H1 (cell line): ENCODE data around the gene SH3RF3. TPM values are rescaled to one million over a fixed set of nuclear protein-coding genes. Genes with fewer than 3 reads are reported as not detected.

Source experiments
- CTCF ChIA-PET: fragments of 300-600 bp; sonication (Branson Sonifier 250); formaldehyde crosslinking; loops from one replicate; lab custom pipeline; 2021; ENCODE audit not compliant: partially characterized antibody; lab: Charles Lee
- POLR2A ChIA-PET: fragments of 300-600 bp; sonication (Branson Sonifier 250); formaldehyde crosslinking; loops from one replicate; lab custom pipeline; 2021; ENCODE audit warnings: inconsistent platforms; ENCODE audit not compliant: partially characterized antibody; lab: Charles Lee
- DNase-seq, 2 experiments: peaks; one replicate each; pipeline versions ENCODE4 v3.0.0 to v3.0.0-alpha.2; 2010 to 2022; ENCODE audit warnings: low spot score in 2 of 2, low read depth in 1 of 2, mixed read lengths in 1 of 2
- FAIRE-seq: peaks from 2 replicates; lab custom pipeline; 2011; peaks lifted over from hg19 to GRCh38; lab: Jason Lieb, UNC
- H2AFZ ChIP-seq: 2 replicates; pipeline ENCODE4 v1.8.1; 2012; ENCODE audit warnings: low read length, inconsistent platforms
- H2AK5ac ChIP-seq: 2 replicates; pipeline ENCODE4 v1.6.1; 2013; ENCODE audit warnings: low read depth, low read length
- H2BK120ac ChIP-seq: replicated peaks from 2 replicates; pipeline ENCODE3; 2013; ENCODE audit warnings: low read depth, low read length, inconsistent platforms
- H2BK12ac ChIP-seq: 2 replicates; pipeline ENCODE4 v1.6.1; 2013; ENCODE audit warnings: low read depth, low read length
- H2BK15ac ChIP-seq: 2 replicates; pipeline ENCODE4 v1.6.1; 2013; ENCODE audit warnings: low read length
- H2BK20ac ChIP-seq: 2 replicates; pipeline ENCODE4 v1.6.1; 2013; ENCODE audit warnings: low read length
- H2BK5ac ChIP-seq: 2 replicates; pipeline ENCODE4 v1.6.1; 2013; ENCODE audit warnings: low read depth, low read length
- H3K14ac ChIP-seq: 2 replicates; pipeline ENCODE4 v1.6.1; 2013; ENCODE audit warnings: inconsistent platforms; ENCODE audit not compliant: insufficient read length
- H3K18ac ChIP-seq: 2 replicates; pipeline ENCODE4 v1.6.1; 2013; ENCODE audit warnings: low read length; ENCODE audit errors: extremely low read depth
- H3K23ac ChIP-seq: 2 replicates; pipeline ENCODE4 v1.6.1; 2013; ENCODE audit warnings: inconsistent platforms; ENCODE audit not compliant: insufficient read length
- H3K23me2 ChIP-seq: 2 replicates; pipeline ENCODE4 v1.6.1; 2013; ENCODE audit warnings: low read depth, low read length
- H3K27ac ChIP-seq: 2 replicates; pipeline ENCODE4 v1.6.1; 2011; ENCODE audit warnings: low read depth, low read length, inconsistent platforms
- H3K27me3 ChIP-seq, 4 experiments: replicated peaks in 1 of 4; 1 replicate in 1 of 4; 2 replicates in 3 of 4; pipeline versions ENCODE4 v1.6.1 to v1.8.1; 2011 to 2013; ENCODE audit warnings: low read length in 3 of 4, mild to moderate bottlenecking in 3 of 4, inconsistent platforms in 2 of 4, mixed read lengths in 2 of 4, moderate library complexity in 1 of 4; ENCODE audit not compliant: control insufficient read depth in 3 of 4, insufficient read depth in 3 of 4; ENCODE audit errors: extremely low read depth in 1 of 4
- H3K36me3 ChIP-seq, 4 experiments: 2 replicates each; pipeline versions ENCODE4 v1.6.1 to v1.8.1; 2011 to 2013; ENCODE audit warnings: mild to moderate bottlenecking in 4 of 4, low read length in 3 of 4, moderate library complexity in 2 of 4, control low read depth in 1 of 4, inconsistent platforms in 1 of 4; ENCODE audit not compliant: insufficient read depth in 4 of 4, control insufficient read depth in 2 of 4
- H3K4ac ChIP-seq: replicated peaks from 2 replicates; pipeline ENCODE3; 2013; ENCODE audit warnings: low read length, low read depth, mixed read lengths, inconsistent platforms; ENCODE audit not compliant: insufficient read length
- H3K4me1 ChIP-seq, 4 experiments: replicated peaks in 1 of 4; 1 replicate in 1 of 4; 2 replicates in 3 of 4; pipeline versions ENCODE4 v1.6.1 to v1.8.1; 2011 to 2013; ENCODE audit warnings: low read length in 3 of 4, inconsistent platforms in 2 of 4, mixed read lengths in 1 of 4; ENCODE audit not compliant: insufficient read depth in 4 of 4, control insufficient read depth in 3 of 4
- H3K4me2 ChIP-seq, 2 experiments: 2 replicates each; pipeline versions ENCODE4 v1.6.1 to v1.8.1; 2011 to 2013; ENCODE audit warnings: low read depth in 2 of 2, low read length in 2 of 2, control low read depth in 1 of 2, inconsistent platforms in 1 of 2, mild to moderate bottlenecking in 1 of 2; ENCODE audit not compliant: insufficient read depth in 1 of 2
- H3K4me3 ChIP-seq, 4 experiments: fragments of 200-600, 300-600 bp in 1 of 4; sonication (generic), shearing (Covaris generic), sonication (Bioruptor Twin) in 1 of 4; 2 replicates each; pipeline versions ENCODE4 v1.5.1 to v1.8.1; 2011 to 2016; ENCODE audit warnings: low read length in 4 of 4, low read depth in 3 of 4, control low read depth in 2 of 4, inconsistent platforms in 2 of 4, mild to moderate bottlenecking in 2 of 4, mixed read lengths in 1 of 4, moderate library complexity in 1 of 4; ENCODE audit not compliant: insufficient read depth in 2 of 4; ENCODE audit errors: extremely low read depth in 1 of 4
- H3K56ac ChIP-seq: replicated peaks from 2 replicates; pipeline ENCODE3; 2013; ENCODE audit warnings: low read depth, mild to moderate bottlenecking, mixed read lengths, low read length, inconsistent platforms; ENCODE audit not compliant: insufficient read length
- H3K79me1 ChIP-seq: 2 replicates; pipeline ENCODE4 v1.6.1; 2013; ENCODE audit warnings: low read depth, low read length, control low read depth
- H3K79me2 ChIP-seq, 2 experiments: 2 replicates each; pipeline versions ENCODE4 v1.6.1 to v1.8.1; 2012 to 2013; ENCODE audit warnings: low read length in 2 of 2, mild to moderate bottlenecking in 2 of 2, inconsistent platforms in 1 of 2; ENCODE audit not compliant: insufficient read depth in 2 of 2, control insufficient read depth in 1 of 2
- H3K9ac ChIP-seq, 4 experiments: replicated peaks in 1 of 4; 1 replicate in 1 of 4; 2 replicates in 3 of 4; pipeline versions ENCODE4 v1.6.1 to v1.8.1; 2011 to 2013; ENCODE audit warnings: low read depth in 3 of 4, low read length in 3 of 4, control low read depth in 2 of 4, mild to moderate bottlenecking in 2 of 4, moderate library complexity in 2 of 4, inconsistent platforms in 1 of 4; ENCODE audit errors: extremely low read depth in 1 of 4
- H3K9me3 ChIP-seq, 2 experiments: 2 replicates each; pipeline versions ENCODE4 v1.6.1 to v1.8.1; 2012 to 2013; ENCODE audit warnings: mild to moderate bottlenecking in 2 of 2, moderate library complexity in 2 of 2, control low read depth in 1 of 2, inconsistent platforms in 1 of 2, low read depth in 1 of 2, low read length in 1 of 2, mixed read lengths in 1 of 2; ENCODE audit not compliant: insufficient read depth in 2 of 2
- H4K20me1 ChIP-seq, 2 experiments: replicated peaks in 1 of 2; 2 replicates each; pipeline versions ENCODE3 to v1.8.1; 2011 to 2013; ENCODE audit warnings: inconsistent platforms in 2 of 2, low read length in 2 of 2, mild to moderate bottlenecking in 1 of 2; ENCODE audit not compliant: insufficient read depth in 2 of 2, control insufficient read depth in 1 of 2
- H4K5ac ChIP-seq: 2 replicates; pipeline ENCODE4 v1.6.1; 2013; ENCODE audit warnings: low read length, low read depth, mixed read lengths, inconsistent platforms; ENCODE audit not compliant: insufficient read length
- H4K8ac ChIP-seq: 2 replicates; pipeline ENCODE4 v1.8.0; 2013; ENCODE audit warnings: mild to moderate bottlenecking, moderate library complexity, low read length, inconsistent platforms; ENCODE audit not compliant: insufficient read depth; ENCODE audit errors: extremely low read depth
- H4K91ac ChIP-seq: replicated peaks from 2 replicates; pipeline ENCODE3; 2013; ENCODE audit warnings: low read length, mixed read lengths, inconsistent platforms; ENCODE audit not compliant: insufficient read length
- CREB1 ChIP-seq: IDR thresholded peaks from 2 replicates; pipeline ENCODE4 v1.6.1; 2012; ENCODE audit warnings: inconsistent platforms
- JUN ChIP-seq: IDR thresholded peaks from 2 replicates; pipeline ENCODE4 v1.6.1; 2011; ENCODE audit warnings: low read depth, mild to moderate bottlenecking, improper control_type of control experiment, low read length
- KDM1A ChIP-seq: fragments of 200-600, 300-600 bp; sonication (generic); IDR thresholded peaks from 2 replicates; pipeline ENCODE4 v1.7.1; 2016; ENCODE audit warnings: mild to moderate bottlenecking, low read length, borderline replicate concordance
- KDM5A ChIP-seq: fragments of 200-600 bp; IDR thresholded peaks from 2 replicates; pipeline ENCODE4 v1.7.1; 2012; ENCODE audit warnings: mild to moderate bottlenecking, low read length, inconsistent platforms, mixed read lengths
- PHF8 ChIP-seq: fragments of 200-600 bp; sonication (generic); conservative IDR thresholded peaks from 2 replicates; pipeline ENCODE4 v1.7.1; 2012; ENCODE audit warnings: low read depth, mild to moderate bottlenecking, inconsistent platforms, low read length, moderate library complexity
- POLR2A ChIP-seq, 2 experiments: IDR thresholded peaks; 1 replicate in 1 of 2; 2 replicates in 1 of 2; pipeline ENCODE4 v1.6.1; 2011; ENCODE audit warnings: low read depth in 2 of 2, low read length in 2 of 2, mild to moderate bottlenecking in 2 of 2; ENCODE audit errors: control extremely low read depth in 1 of 2
- POU5F1 ChIP-seq: IDR thresholded peaks from 2 replicates; pipeline ENCODE4 v1.6.1; 2011; ENCODE audit warnings: low read depth, mild to moderate bottlenecking, low read length, moderate library complexity
- RXRA ChIP-seq: IDR thresholded peaks from 2 replicates; pipeline ENCODE4 v1.6.1; 2011; ENCODE audit warnings: low read depth, mild to moderate bottlenecking, low read length, moderate library complexity; ENCODE audit not compliant: insufficient read depth
- SAP30 ChIP-seq: fragments of 300-600 bp; sonication (generic); IDR thresholded peaks from 2 replicates; pipeline ENCODE4 v1.7.1; 2012; ENCODE audit warnings: low read length, moderate library complexity, mild to moderate bottlenecking, inconsistent platforms; ENCODE audit not compliant: insufficient read depth, insufficient replicate concordance
- WGBS, 2 experiments: shearing (Covaris generic) in 1 of 2; methylation state at CpG; one replicate each; pipeline versions ENCODE4 v1.1.6 to v1.1.7; 2013 to 2015; ENCODE audit warnings: low lambda C conversion rate in 2 of 2, mixed read lengths in 2 of 2, inconsistent platforms in 1 of 2, low coverage in 1 of 2, missing lambda C conversion rate in 1 of 2; ENCODE audit not compliant: insufficient replicate concordance in 2 of 2, insufficient coverage in 1 of 2, insufficient read length in 1 of 2; ENCODE audit errors: extremely low coverage in 1 of 2, missing lambda C conversion rate in 1 of 2; 5-methylcytosine and 5-hydroxymethylcytosine counted together
- long read RNA-seq, 2 experiments: library from RNA in 1 of 2; library from capped mRNA in 1 of 2; stranded (forward); transcript quantifications; one replicate each; pipeline ENCODE4 v2.0.0, GENCODE V29; 2021; ENCODE audit warnings: inconsistent platforms in 1 of 2
- polyA minus RNA-seq, 3 experiments: library from RNA; depleted of rRNA, polyadenylated mRNA; stranded (reverse); fragments of >200 nt; gene quantifications; 1 replicate in 2 of 3; 2 replicates in 1 of 3; pipeline ENCODE4 v1.2.3, GENCODE V29; 2011
- polyA plus RNA-seq, 7 experiments: library from polyadenylated mRNA; depleted of rRNA in 3 of 7; stranded (reverse) in 5 of 7; unstranded in 2 of 7; fragments of >200 nt in 5 of 7; fragments of 200-250 nt in 2 of 7; gene quantifications; 1 replicate in 5 of 7; 2 replicates in 1 of 7; 4 replicates in 1 of 7; pipeline versions ENCODE4 v1.2.1 to v1.2.3, GENCODE V29; 2011 to 2013; ENCODE audit warnings: missing spikeins in 2 of 7, mixed read lengths in 2 of 7
- total RNA-seq: library from RNA; stranded (reverse); fragmentation: NEBNext Ultra II Directional; extraction: Animal tissue kit (Norgen Biotek cat#: 25700); gene quantifications from 2 replicates; pipeline ENCODE4 v1.2.1, GENCODE V29; 2021
- TF ChIP-seq, protein P1 (sequence below): IDR thresholded peaks from 2 replicates; pipeline ENCODE4 v1.6.1; 2012; ENCODE audit warnings: inconsistent platforms

SH3RF3 gene
- total RNA-seq (0.42 and 0.65 TPM in 2 replicates), polyA plus RNA-seq (2011; rRNA removed) (0.11 and 0.27 TPM in 2 replicates), polyA minus RNA-seq (2011; rRNA and poly(A)+ RNA removed) (0.24 and 0.32 TPM in 2 replicates)
- polyA plus RNA-seq (2011; cell fraction: cytosol; rRNA removed) = 0.19 TPM
- polyA plus RNA-seq (2011; cell fraction: nucleus; rRNA removed) = 0.30 TPM
- 0.20 to 0.33 TPM (median 0.31 TPM) in 4 replicates for polyA plus RNA-seq (2012, experiment 1 of 2)
- 0.25 TPM for polyA plus RNA-seq (2012, experiment 2 of 2)
- polyA plus RNA-seq (2013, experiment 1 of 2) = 0.26 TPM
- polyA plus RNA-seq (2013, experiment 2 of 2) = 0.28 TPM
- polyA minus RNA-seq (2011; cell fraction: cytosol; rRNA and poly(A)+ RNA removed) = 0.15 TPM
- polyA minus RNA-seq (2011; cell fraction: nucleus; rRNA and poly(A)+ RNA removed) = 0.70 TPM
- long read RNA-seq, experiment 1 = 0 reads
- long read RNA-seq, experiment 2 = 0 reads

DNA sequence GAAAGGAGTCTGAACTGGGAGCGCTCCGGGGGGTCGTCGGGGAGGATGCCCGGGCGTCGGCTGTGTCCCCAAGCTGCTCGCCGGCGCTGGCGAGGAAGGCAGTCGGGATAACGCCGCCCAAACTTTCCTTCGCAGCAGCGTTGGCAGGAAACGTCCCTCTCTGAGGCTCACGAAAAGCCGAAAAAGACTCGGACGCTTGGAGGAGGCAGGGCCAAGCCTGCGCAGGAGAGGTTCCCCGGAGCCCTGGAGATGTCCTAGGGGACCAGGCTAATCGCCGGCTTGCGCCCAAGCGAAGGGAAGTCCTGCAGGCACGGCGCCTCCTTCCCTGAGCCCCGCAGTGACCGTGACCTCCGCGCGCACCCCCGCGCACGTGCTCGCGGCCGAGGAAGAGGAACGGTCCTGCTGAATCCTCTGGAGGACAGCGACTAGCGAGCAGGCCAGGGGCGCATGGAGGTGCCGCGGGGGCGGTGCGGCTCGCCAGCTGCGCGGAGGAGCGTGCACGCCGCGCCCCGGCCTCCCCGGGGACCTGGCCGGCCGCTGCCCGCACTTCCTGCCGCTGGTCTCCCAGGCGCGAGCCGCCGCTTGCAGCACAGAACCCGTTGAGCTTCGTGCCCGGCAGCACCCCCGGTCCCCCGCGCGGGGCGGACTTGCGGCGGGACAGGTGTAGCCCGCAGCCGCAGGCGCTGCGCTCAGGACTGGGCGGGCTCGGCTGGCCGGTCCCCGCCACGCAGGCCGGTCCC lies at the start of gene SH3RF3:
Gene SH3RF3, plus strand, starts transcription at position 590 of the 740 bp plus-strand sequence.
- ChIA-PET CTCF (interaction anchor here (0.6 to 5.9 kb wide), 8 partner anchors 9 to 479 kb away, joined by 3 to 45 read pairs (median 4); no protein-coding TSS in a partner anchor), POLR2A (no interaction called here)
- FAIRE-seq = no peak
- H2BK12ac ChIP-seq = peak within 1 kb of the TSS; percentile 68; the same call in 1 of the 2 replicates
- no peak within 1 kb of the TSS for H2AK5ac ChIP-seq
- H3K27ac ChIP-seq = no peak within 1 kb of the TSS
- H3K4me3 ChIP-seq = peak within 1 kb of the TSS; percentile 20 to 64 (median 50)
- H3K36me3 ChIP-seq = peaks cover 0 to 14% (median 0%) of the 10 kb centered on the region in 4 experiments; a peak in 1 of 8 replicates
- no peak within 1 kb of the TSS for H2BK20ac ChIP-seq
- peak within 1 kb of the TSS; percentile 86 to 100 for H3K4me2 ChIP-seq
- no peak within 1 kb of the TSS for H4K5ac ChIP-seq
- H3K4me1 ChIP-seq = peaks cover 0 to 22% (median 5%) of the 10 kb centered on the region in 4 experiments; a peak in 6 of 7 replicates
- H4K8ac ChIP-seq = peak within 1 kb of the TSS; percentile 83
- no peak within 1 kb of the TSS for H3K23ac ChIP-seq
- H2BK5ac ChIP-seq = no peak within 1 kb of the TSS; the same call in 1 of the 2 replicates
- no peak within 1 kb of the TSS for H2BK15ac ChIP-seq
- no peaks in the 10 kb centered on the region for H3K79me2 ChIP-seq
- no peak within 1 kb of the TSS for H2BK120ac ChIP-seq
- peak within 1 kb of the TSS; percentile 32 for H3K18ac ChIP-seq
- H3K14ac ChIP-seq = no peak within 1 kb of the TSS
- peaks cover 20 to 50% (median 34%) of the 10 kb centered on the region in 4 experiments for H3K27me3 ChIP-seq
- peak within 1 kb of the TSS; percentile 63 for H2AFZ ChIP-seq
- no peak within 1 kb of the TSS for H4K91ac ChIP-seq
- DNase-seq = peak in 1 of 2 experiments; percentile 77
- H4K20me1 ChIP-seq = peaks cover 3 to 5% of the 10 kb centered on the region in 2 experiments
- peaks cover 15% of the 10 kb centered on the region; the same call in 1 of the 2 replicates for H3K23me2 ChIP-seq
- H3K79me1 ChIP-seq = no peaks in the 10 kb centered on the region
- no peaks in the 10 kb centered on the region for H3K9me3 ChIP-seq
- no peak within 1 kb of the TSS for H3K9ac ChIP-seq
- no peak within 1 kb of the TSS for H3K56ac ChIP-seq
- H3K4ac ChIP-seq = no peak within 1 kb of the TSS
- WGBS, 2 experiments = 2% methylated on average over 25 of the region's 85 CpGs; no CpG with 5 or more reads in 1 of the 2 experiments
- TF ChIP-seq JUN = no peak
- TF ChIP-seq KDM5A = no peak
- TF ChIP-seq SAP30 = no peak
- TF ChIP-seq, protein P1, sequence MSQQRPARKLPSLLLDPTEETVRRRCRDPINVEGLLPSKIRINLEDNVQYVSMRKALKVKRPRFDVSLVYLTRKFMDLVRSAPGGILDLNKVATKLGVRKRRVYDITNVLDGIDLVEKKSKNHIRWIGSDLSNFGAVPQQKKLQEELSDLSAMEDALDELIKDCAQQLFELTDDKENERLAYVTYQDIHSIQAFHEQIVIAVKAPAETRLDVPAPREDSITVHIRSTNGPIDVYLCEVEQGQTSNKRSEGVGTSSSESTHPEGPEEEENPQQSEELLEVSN = peak; percentile 68
- no peak for TF ChIP-seq POLR2A (IDR thresholded peaks at IDR 0.05; ENCODE audit: control extremely low read depth in 1 of 2, low read depth in 2 of 2, low read length in 2 of 2)
- no peak for TF ChIP-seq PHF8
- TF ChIP-seq RXRA = no peak
- no peak for TF ChIP-seq POU5F1
- no peak for TF ChIP-seq KDM1A
- TF ChIP-seq CREB1 = no peak
